Upper lobe of left lung (tissue), 4 donors: ENCODE data around the gene VPS13D.
A peak's percentile ranks its signal among the peaks of the same experiment; 100 is the strongest.

ENCODE experiments used
- EP300 ChIP-seq, 4 donors: sonication (generic); formaldehyde crosslinking; IDR thresholded peaks; one replicate each; pipeline ENCODE4 v1.5.1; 2017; ENCODE audit warnings: antibody characterized with exemption in 4 of 4, control low read depth in 2 of 4
- POLR2AphosphoS5 ChIP-seq, 2 donors: sonication (generic); formaldehyde crosslinking; IDR thresholded peaks; one replicate each; pipeline ENCODE4 v1.5.1; 2017; ENCODE audit warnings: antibody characterized with exemption in 2 of 2
- TF ChIP-seq, protein P1 (sequence below), 6 experiments: fragments of 450-650 bp in 4 of 6; fragments of 200-600 bp in 2 of 6; sonication (generic) in 2 of 6; IDR thresholded peaks; one replicate each; pipeline ENCODE4 v1.5.1; 2016 to 2019; ENCODE audit warnings: antibody characterized with exemption in 6 of 6

DNA sequence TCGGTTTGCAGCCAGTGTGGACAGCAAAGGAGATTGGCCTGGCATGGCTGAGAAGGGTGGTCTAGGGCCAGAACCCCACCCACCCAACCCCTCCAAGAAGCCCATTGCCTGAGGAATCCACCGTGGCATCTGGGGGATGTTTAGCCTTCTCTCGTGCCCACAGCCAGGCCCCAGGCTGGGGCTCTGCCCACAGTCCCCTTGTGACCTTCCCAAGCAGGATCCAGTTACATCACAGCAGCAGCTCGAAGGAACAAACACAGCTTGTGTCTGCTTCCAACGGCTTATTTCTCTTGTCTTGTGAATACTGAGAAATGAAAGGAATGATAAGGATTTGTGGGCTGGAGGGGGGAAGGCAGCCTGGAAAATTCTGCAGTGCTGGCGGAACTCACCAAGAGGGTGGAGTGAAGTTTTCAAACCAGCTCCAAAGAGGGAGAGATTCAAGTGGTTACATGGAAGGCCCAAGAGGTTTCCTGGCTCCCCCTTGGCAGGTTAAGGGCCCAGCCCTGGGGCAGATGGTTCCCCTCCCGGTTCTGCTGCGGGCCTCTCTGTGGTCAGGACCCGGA, 326.6 kb downstream of the VPS13D start:
- peak; percentile 25 to 35 for TF ChIP-seq POLR2AphosphoS5 (IDR thresholded peaks at IDR 0.05)
- TF ChIP-seq, protein P1, sequence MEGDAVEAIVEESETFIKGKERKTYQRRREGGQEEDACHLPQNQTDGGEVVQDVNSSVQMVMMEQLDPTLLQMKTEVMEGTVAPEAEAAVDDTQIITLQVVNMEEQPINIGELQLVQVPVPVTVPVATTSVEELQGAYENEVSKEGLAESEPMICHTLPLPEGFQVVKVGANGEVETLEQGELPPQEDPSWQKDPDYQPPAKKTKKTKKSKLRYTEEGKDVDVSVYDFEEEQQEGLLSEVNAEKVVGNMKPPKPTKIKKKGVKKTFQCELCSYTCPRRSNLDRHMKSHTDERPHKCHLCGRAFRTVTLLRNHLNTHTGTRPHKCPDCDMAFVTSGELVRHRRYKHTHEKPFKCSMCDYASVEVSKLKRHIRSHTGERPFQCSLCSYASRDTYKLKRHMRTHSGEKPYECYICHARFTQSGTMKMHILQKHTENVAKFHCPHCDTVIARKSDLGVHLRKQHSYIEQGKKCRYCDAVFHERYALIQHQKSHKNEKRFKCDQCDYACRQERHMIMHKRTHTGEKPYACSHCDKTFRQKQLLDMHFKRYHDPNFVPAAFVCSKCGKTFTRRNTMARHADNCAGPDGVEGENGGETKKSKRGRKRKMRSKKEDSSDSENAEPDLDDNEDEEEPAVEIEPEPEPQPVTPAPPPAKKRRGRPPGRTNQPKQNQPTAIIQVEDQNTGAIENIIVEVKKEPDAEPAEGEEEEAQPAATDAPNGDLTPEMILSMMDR (IDR thresholded peaks at IDR 0.05), result no peak
- peak in 1 of 4 donors; percentile 56 for TF ChIP-seq EP300 (IDR thresholded peaks at IDR 0.05)
